HG02588 (cell line): ENCODE measurements around the gene MYCBP2.
"Not testable (repeated sequence)": the region's sequence is repeated elsewhere in the genome, so short reads cannot be mapped to it uniquely, and the experiment has no call there.

ENCODE experiments used
- ATAC-seq: cut with Tn5 transposase; IDR thresholded peaks from one replicate; pipeline ENCODE4 v1.9.1; 2021; ENCODE audit warnings: mild to moderate bottlenecking, moderate library complexity; ENCODE audit not compliant: unreplicated experiment

MYCBP2 gene

GRCh38 chr13:77337159-77337558 is 10.3 kb upstream of the MYCBP2 start:
- ATAC-seq, result no peak

- ATAC-seq, result no peak
Observed at GRCh38 chr13:77335543-77335942, 8.6 kb upstream of the MYCBP2 start.

GRCh38 chr13:77333594-77333993 is 6.7 kb upstream of the MYCBP2 start:
- ATAC-seq, result no peak

GRCh38 chr13:77331421-77331820 is 4.5 kb upstream of the MYCBP2 start:
- ATAC-seq, result no peak

GRCh38 chr13:77329911-77330584 is 3.2 kb upstream of the MYCBP2 start:
- ATAC-seq, result no peak

- ATAC-seq, result peak; percentile 61
Observed at GRCh38 chr13:77329133-77329910, 2.4 kb upstream of the MYCBP2 start.

GRCh38 chr13:77328819-77329132 is 1.9 kb upstream of the MYCBP2 start:
- peak; percentile 4 for ATAC-seq

- ATAC-seq, result no peak
Observed at GRCh38 chr13:77325371-77325980, 1.4 kb downstream of the MYCBP2 start.

GRCh38 chr13:77323858-77324257 is 3.0 kb downstream of the MYCBP2 start:
- no peak for ATAC-seq

- no peak for ATAC-seq
Observed at GRCh38 chr13:77319536-77319935, 7.4 kb downstream of the MYCBP2 start.

- ATAC-seq, result no peak
Observed at GRCh38 chr13:77318741-77319140, 8.2 kb downstream of the MYCBP2 start.

- ATAC-seq, result no peak
Observed at GRCh38 chr13:77316430-77316829, 10.5 kb downstream of the MYCBP2 start.

- ATAC-seq, result not testable (repeated sequence)
Observed at GRCh38 chr13:77315509-77315908, 11.4 kb downstream of the MYCBP2 start.

GRCh38 chr13:77313923-77314322 is 13.0 kb downstream of the MYCBP2 start:
- ATAC-seq, result no peak

GRCh38 chr13:77312311-77312710 is 14.6 kb downstream of the MYCBP2 start:
- no peak for ATAC-seq

- no peak for ATAC-seq
Observed at GRCh38 chr13:77310579-77311279, 16.2 kb downstream of the MYCBP2 start.

GRCh38 chr13:77310161-77310560 is 16.7 kb downstream of the MYCBP2 start:
- no peak for ATAC-seq

GRCh38 chr13:77309254-77309653 is 17.6 kb downstream of the MYCBP2 start:
- no peak for ATAC-seq

GRCh38 chr13:77306458-77306857 is 20.4 kb downstream of the MYCBP2 start:
- ATAC-seq, result no peak

- no peak for ATAC-seq
Observed at GRCh38 chr13:77305266-77305665, 21.6 kb downstream of the MYCBP2 start.

- no peak for ATAC-seq
Observed at GRCh38 chr13:77300176-77301037, 26.5 kb downstream of the MYCBP2 start.
